Esophagus muscularis mucosa (tissue), 3 donors: ENCODE results near the gene SPATA31A6.
"Not testable (repeated sequence)": the region's sequence is repeated elsewhere in the genome, so short reads cannot be mapped to it uniquely, and the experiment has no call there.

Experiments used
- EP300 ChIP-seq: sonication (generic); formaldehyde crosslinking; IDR thresholded peaks from one replicate; pipeline ENCODE4 v1.6.1; 2017; ENCODE audit warnings: antibody characterized with exemption
- POLR2A ChIP-seq: fragments of 450-650 bp; IDR thresholded peaks from one replicate; pipeline ENCODE4 v1.6.1; 2017; ENCODE audit warnings: antibody characterized with exemption, moderate library complexity, mild to moderate bottlenecking, low read depth
- POLR2AphosphoS5 ChIP-seq, 2 donors: sonication (generic); formaldehyde crosslinking; IDR thresholded peaks; one replicate each; pipeline ENCODE4 v1.6.1; 2017; ENCODE audit warnings: antibody characterized with exemption in 2 of 2

- TF ChIP-seq POLR2AphosphoS5 (IDR thresholded peaks at IDR 0.05); EP300; POLR2A: not testable (repeated sequence)
Measured at GRCh38 chr9:42160299-42160698, 23.2 kb upstream of the SPATA31A6 start.
